Neural cell (in vitro differentiated cells): ENCODE results near the gene CACNA2D2.

Experiments used
- SMC3 ChIP-seq: fragments of 450-650 bp; conservative IDR thresholded peaks from 2 replicates; pipeline ENCODE4 v1.6.1; 2014; ENCODE audit warnings: antibody characterized with exemption, mild to moderate bottlenecking, moderate library complexity; ENCODE audit not compliant: poor library complexity
- TF ChIP-seq, protein P1 (sequence below): fragments of 450-650 bp; IDR thresholded peaks from 2 replicates; pipeline ENCODE4 v1.5.1; 2014; ENCODE audit warnings: antibody characterized with exemption, mild to moderate bottlenecking, moderate library complexity; ENCODE audit not compliant: poor library complexity, severe bottlenecking

DNA sequence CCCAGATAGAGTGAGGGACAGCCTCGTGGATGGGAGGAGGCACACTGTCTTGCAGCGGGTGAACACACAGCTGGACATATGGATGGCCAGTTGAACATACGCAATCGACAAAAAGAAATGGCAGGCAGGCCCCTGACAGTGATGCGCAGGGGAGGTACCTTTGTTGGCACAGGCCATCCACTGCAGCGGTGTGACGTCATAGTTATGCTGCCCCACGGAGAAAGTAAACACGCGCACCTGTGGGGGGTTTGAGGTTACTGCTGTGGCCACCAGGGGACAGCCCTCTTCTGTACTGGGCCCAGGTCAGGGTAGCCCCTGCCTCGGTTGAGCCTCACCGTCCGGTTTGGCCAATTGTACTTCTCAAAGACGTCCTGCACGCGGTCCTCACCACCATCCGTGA is 124.7 kb downstream of the CACNA2D2 start:
- TF ChIP-seq, protein P1, sequence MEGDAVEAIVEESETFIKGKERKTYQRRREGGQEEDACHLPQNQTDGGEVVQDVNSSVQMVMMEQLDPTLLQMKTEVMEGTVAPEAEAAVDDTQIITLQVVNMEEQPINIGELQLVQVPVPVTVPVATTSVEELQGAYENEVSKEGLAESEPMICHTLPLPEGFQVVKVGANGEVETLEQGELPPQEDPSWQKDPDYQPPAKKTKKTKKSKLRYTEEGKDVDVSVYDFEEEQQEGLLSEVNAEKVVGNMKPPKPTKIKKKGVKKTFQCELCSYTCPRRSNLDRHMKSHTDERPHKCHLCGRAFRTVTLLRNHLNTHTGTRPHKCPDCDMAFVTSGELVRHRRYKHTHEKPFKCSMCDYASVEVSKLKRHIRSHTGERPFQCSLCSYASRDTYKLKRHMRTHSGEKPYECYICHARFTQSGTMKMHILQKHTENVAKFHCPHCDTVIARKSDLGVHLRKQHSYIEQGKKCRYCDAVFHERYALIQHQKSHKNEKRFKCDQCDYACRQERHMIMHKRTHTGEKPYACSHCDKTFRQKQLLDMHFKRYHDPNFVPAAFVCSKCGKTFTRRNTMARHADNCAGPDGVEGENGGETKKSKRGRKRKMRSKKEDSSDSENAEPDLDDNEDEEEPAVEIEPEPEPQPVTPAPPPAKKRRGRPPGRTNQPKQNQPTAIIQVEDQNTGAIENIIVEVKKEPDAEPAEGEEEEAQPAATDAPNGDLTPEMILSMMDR: no peak
- no peak for TF ChIP-seq SMC3
